HG03378 (cell line): Measurements from ENCODE around the gene CFAP91.

Experiments
- ATAC-seq: cut with Tn5 transposase; IDR thresholded peaks from one replicate; pipeline ENCODE4 v1.9.1; 2021; ENCODE audit warnings: mild to moderate bottlenecking, moderate library complexity; ENCODE audit not compliant: unreplicated experiment

CFAP91 gene

GRCh38 chr3:119738741-119739140 is 35.9 kb downstream of the CFAP91 start:
- no peak for ATAC-seq

- no peak for ATAC-seq
Measured at GRCh38 chr3:119741657-119742590, 39.1 kb downstream of the CFAP91 start.

DNA sequence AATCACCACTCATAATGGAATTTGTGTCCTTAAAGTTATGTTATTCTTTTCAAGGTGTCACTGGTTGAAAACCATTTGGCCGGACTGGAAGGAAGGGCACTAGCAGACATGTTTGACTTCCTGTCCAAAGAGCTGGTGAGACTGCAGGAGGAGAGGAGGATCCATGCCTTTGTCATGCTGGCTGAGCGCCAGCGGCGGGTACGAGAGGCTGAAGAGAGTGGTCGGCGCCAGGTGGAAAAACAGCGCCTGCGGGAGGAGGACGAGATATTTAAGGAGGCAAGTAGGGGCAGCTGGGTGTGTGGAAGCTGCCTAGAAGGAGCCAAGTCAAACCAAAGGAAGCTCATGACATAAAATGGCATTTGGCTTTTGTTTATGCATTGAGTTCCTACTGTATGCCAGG is 41.1 kb downstream of the CFAP91 start:
- ATAC-seq = no peak

GRCh38 chr3:119745942-119746341 is 43.1 kb downstream of the CFAP91 start:
- no peak for ATAC-seq

DNA sequence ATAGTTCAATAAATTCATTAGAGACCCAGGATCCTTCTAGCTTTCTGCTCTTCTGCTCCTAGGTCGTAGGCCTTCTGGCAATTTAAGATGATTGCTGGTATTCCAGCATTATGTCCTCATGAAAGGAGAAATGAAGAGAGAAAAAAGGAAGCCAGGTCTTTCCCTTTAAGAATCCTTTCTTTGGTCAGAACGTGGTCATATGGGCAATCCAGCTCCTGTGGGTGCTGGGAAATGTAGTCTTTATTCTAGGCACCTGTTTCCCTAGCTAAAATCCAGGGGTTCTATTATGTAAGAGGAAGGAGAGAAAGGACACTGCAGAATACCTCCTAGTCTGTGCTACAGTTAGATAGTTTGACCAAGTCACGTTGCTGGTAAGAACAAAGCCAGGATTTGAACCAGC is 43.6 kb downstream of the CFAP91 start:
- ATAC-seq = no peak

- ATAC-seq = no peak
Measured at GRCh38 chr3:119747357-119747756, 44.5 kb downstream of the CFAP91 start.

DNA sequence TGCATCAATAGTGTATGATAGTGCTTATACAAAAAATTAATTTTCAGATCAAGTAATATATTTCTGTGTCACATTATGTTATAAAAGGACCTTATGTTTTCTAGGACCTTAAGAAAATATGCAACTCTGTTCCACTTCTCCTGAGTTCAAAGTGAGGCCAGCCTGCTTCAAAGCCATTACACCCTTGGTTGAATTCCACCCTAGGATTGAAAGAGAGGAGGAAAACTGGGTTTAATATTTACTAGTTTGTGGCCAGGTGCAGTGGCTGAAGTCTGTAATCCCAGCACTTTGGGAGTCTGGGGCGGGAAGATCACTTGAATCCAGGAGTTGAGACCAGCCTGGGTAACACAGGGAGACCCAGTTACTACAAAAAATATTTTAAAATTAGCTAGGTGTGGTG is 46.2 kb downstream of the CFAP91 start:
- ATAC-seq = no peak

DNA sequence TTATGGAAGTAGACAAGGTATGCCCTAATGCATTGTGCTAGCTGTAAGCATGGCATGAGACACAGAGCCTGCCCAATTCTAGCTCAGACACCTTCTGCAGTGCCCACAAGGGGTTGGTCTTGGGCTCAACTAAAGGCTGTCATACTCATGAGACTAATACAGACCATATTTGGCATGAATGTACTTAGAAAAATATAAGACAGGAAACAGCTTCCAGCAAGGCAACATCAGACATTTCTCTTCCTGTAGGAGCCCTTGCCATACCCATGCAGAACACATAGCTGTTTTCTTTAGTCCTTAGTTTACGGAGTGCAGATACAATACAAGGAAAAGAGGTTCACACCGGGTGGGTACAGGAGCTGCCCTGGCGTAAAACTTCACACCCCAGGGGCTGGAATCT is 48.6 kb downstream of the CFAP91 start:
- no peak for ATAC-seq
